H9 (cell line): ENCODE data around the gene OR2AT4. TPM values are rescaled to one million over a fixed set of nuclear protein-coding genes. Genes with fewer than 3 reads are reported as not detected.

Experiments used
- DNase-seq: peaks from one replicate; pipeline ENCODE4 v3.0.0-alpha.2; 2017
- H2AFZ ChIP-seq: one replicate; pipeline ENCODE4 v1.6.1; 2013; ENCODE audit warnings: mild to moderate bottlenecking, low read length, control low read depth, moderate library complexity
- H2AK5ac ChIP-seq: 2 replicates; pipeline ENCODE4 v1.6.1; 2013; ENCODE audit warnings: low read length, control low read depth, mixed read lengths; ENCODE audit not compliant: insufficient read length
- H2BK120ac ChIP-seq: one replicate; pipeline ENCODE4 v1.6.1; 2013; ENCODE audit warnings: low read depth, mild to moderate bottlenecking, low read length, control low read depth, inconsistent platforms; ENCODE audit not compliant: poor library complexity, severe bottlenecking
- H2BK12ac ChIP-seq: 2 replicates; pipeline ENCODE4 v1.6.1; 2013; ENCODE audit warnings: low read length, control low read depth, mixed read lengths, low read depth; ENCODE audit not compliant: insufficient read length
- H2BK15ac ChIP-seq: 2 replicates; pipeline ENCODE4 v1.6.1; 2013; ENCODE audit warnings: low read depth, low read length, control low read depth
- H2BK20ac ChIP-seq: one replicate; pipeline ENCODE4 v1.6.1; 2013; ENCODE audit warnings: low read depth, mild to moderate bottlenecking, low read length, control low read depth, inconsistent platforms; ENCODE audit not compliant: poor library complexity, severe bottlenecking
- H2BK5ac ChIP-seq: 2 replicates; pipeline ENCODE4 v1.6.1; 2013; ENCODE audit warnings: low read length, control low read depth, mixed read lengths; ENCODE audit not compliant: insufficient read length
- H3K14ac ChIP-seq: 2 replicates; pipeline ENCODE4 v1.6.1; 2013; ENCODE audit warnings: low read length, control low read depth; ENCODE audit not compliant: insufficient read depth
- H3K18ac ChIP-seq: 2 replicates; pipeline ENCODE4 v1.6.1; 2013; ENCODE audit warnings: low read depth, mild to moderate bottlenecking, mixed read lengths, low read length, control low read depth; ENCODE audit not compliant: insufficient read length
- H3K23ac ChIP-seq: 2 replicates; pipeline ENCODE4 v1.6.1; 2013; ENCODE audit warnings: low read length, control low read depth, mixed read lengths, low read depth; ENCODE audit not compliant: insufficient read length
- H3K23me2 ChIP-seq: 2 replicates; pipeline ENCODE4 v1.6.1; 2013; ENCODE audit warnings: low read depth, mild to moderate bottlenecking, mixed read lengths, low read length, control low read depth; ENCODE audit not compliant: insufficient read length, poor library complexity, severe bottlenecking
- H3K27ac ChIP-seq: 2 replicates; pipeline ENCODE4 v1.5.1; 2013; ENCODE audit warnings: low read length, control low read depth, mixed read lengths, low read depth; ENCODE audit not compliant: insufficient read length
- H3K27me3 ChIP-seq: 2 replicates; pipeline ENCODE4 v1.6.1; 2013; ENCODE audit warnings: low read length, control low read depth, inconsistent platforms; ENCODE audit not compliant: insufficient read depth
- H3K4ac ChIP-seq: 2 replicates; pipeline ENCODE4 v1.6.1; 2013; ENCODE audit warnings: low read depth, mild to moderate bottlenecking, control low read depth, inconsistent platforms, low read length, moderate library complexity
- H3K4me1 ChIP-seq: 2 replicates; pipeline ENCODE4 v1.6.1; 2013; ENCODE audit warnings: low read length, control low read depth, inconsistent platforms; ENCODE audit not compliant: insufficient read depth
- H3K4me2 ChIP-seq: 2 replicates; pipeline ENCODE4 v1.6.1; 2013; ENCODE audit warnings: low read length, control low read depth, mixed read lengths; ENCODE audit not compliant: insufficient read length, insufficient read depth
- H3K56ac ChIP-seq: 2 replicates; pipeline ENCODE4 v1.6.1; 2013; ENCODE audit warnings: low read depth, mild to moderate bottlenecking, mixed read lengths, low read length, control low read depth; ENCODE audit not compliant: insufficient read length
- H3K79me1 ChIP-seq: 2 replicates; pipeline ENCODE4 v1.6.1; 2013; ENCODE audit warnings: low read depth, mild to moderate bottlenecking, moderate library complexity, low read length, control low read depth, inconsistent platforms; ENCODE audit not compliant: insufficient read depth, poor library complexity, severe bottlenecking
- H3K79me2 ChIP-seq: 2 replicates; pipeline ENCODE4 v1.6.1; 2013; ENCODE audit warnings: low read length, control low read depth, inconsistent platforms; ENCODE audit not compliant: insufficient read depth
- H3K9ac ChIP-seq: 2 replicates; pipeline ENCODE4 v1.6.1; 2013; ENCODE audit warnings: low read length, control low read depth, mixed read lengths; ENCODE audit not compliant: insufficient read length; ENCODE audit errors: extremely low read depth
- H3K9me3 ChIP-seq: one replicate; pipeline ENCODE4 v1.6.1; 2013; ENCODE audit warnings: low read depth, low read length, inconsistent platforms; ENCODE audit not compliant: control insufficient read depth
- H3T11ph ChIP-seq: one replicate; pipeline ENCODE4 v1.6.1; 2013; ENCODE audit warnings: mild to moderate bottlenecking, low read length, control low read depth, inconsistent platforms
- H4K20me1 ChIP-seq: one replicate; pipeline ENCODE4 v1.6.1; 2013; ENCODE audit not compliant: control insufficient read depth, insufficient read length, insufficient read depth
- H4K5ac ChIP-seq: 2 replicates; pipeline ENCODE4 v1.6.1; 2013; ENCODE audit warnings: low read depth, mild to moderate bottlenecking, mixed read lengths, low read length, control low read depth; ENCODE audit not compliant: insufficient read length
- H4K8ac ChIP-seq: replicated peaks from 2 replicates; pipeline ENCODE4 v1.6.1; 2013; ENCODE audit warnings: low read length, control low read depth, mixed read lengths, low read depth; ENCODE audit not compliant: insufficient read length
- H4K91ac ChIP-seq: 2 replicates; pipeline ENCODE4 v1.6.1; 2013; ENCODE audit warnings: low read depth, mild to moderate bottlenecking, moderate library complexity, mixed read lengths, low read length, control low read depth; ENCODE audit not compliant: insufficient read length
- H3K27ac Mint-ChIP-seq, 3 experiments: 2 replicates in 2 of 3; 3 replicates in 1 of 3; pipeline ENCODE4 v1.8.0; 2020 to 2021; ENCODE audit warnings: mixed read lengths in 3 of 3, mild to moderate bottlenecking in 1 of 3, moderate library complexity in 1 of 3
- H3K27me3 Mint-ChIP-seq: 2 replicates; pipeline ENCODE4 v1.8.0; 2021; ENCODE audit warnings: low read depth, mild to moderate bottlenecking, moderate library complexity, mixed read lengths
- H3K36me3 Mint-ChIP-seq, 3 experiments: 2 replicates in 2 of 3; 3 replicates in 1 of 3; pipeline ENCODE4 v1.8.0; 2020 to 2021; ENCODE audit warnings: low read depth in 3 of 3, mixed read lengths in 3 of 3; ENCODE audit not compliant: insufficient read depth in 1 of 3
- H3K4me1 Mint-ChIP-seq, 2 experiments: 2 replicates each; pipeline ENCODE4 v1.8.0; 2020; ENCODE audit warnings: mixed read lengths in 2 of 2
- H3K4me3 Mint-ChIP-seq, 2 experiments: 2 replicates in 1 of 2; 3 replicates in 1 of 2; pipeline ENCODE4 v1.8.0; 2020 to 2021; ENCODE audit warnings: mild to moderate bottlenecking in 2 of 2, mixed read lengths in 2 of 2, moderate library complexity in 1 of 2
- H3K9me3 Mint-ChIP-seq, 2 experiments: 2 replicates in 1 of 2; 3 replicates in 1 of 2; pipeline ENCODE4 v1.8.0; 2020; ENCODE audit warnings: mild to moderate bottlenecking in 2 of 2, mixed read lengths in 2 of 2, moderate library complexity in 1 of 2
- WGBS: extraction: QIAGEN DNeasy Blood & Tissue Kit; methylation state at CpG from one replicate; pipeline ENCODE4 v1.1.7; 2013; ENCODE audit warnings: missing lambda C conversion rate, low lambda C conversion rate, mixed read lengths; ENCODE audit not compliant: insufficient read length; ENCODE audit errors: extremely low coverage; 5-methylcytosine and 5-hydroxymethylcytosine counted together
- total RNA-seq: library from RNA; stranded (reverse); gene quantifications from 2 replicates; pipeline ENCODE4 v1.2.1, GENCODE V29; 2021
- TF ChIP-seq, protein P1 (sequence below): fragments of 200-600 bp; sonication (generic); conservative IDR thresholded peaks from 3 replicates; pipeline ENCODE4 v1.8.0; 2021; ENCODE audit warnings: antibody characterized with exemption, mild to moderate bottlenecking

OR2AT4 gene
- total RNA-seq, 1 experiment from 2014 or later, result not detected

GRCh38 chr11:75135651-75136050 is 39.0 kb upstream of the OR2AT4 start:
- no peak overlapping the region for H3K4ac ChIP-seq
- no peak overlapping the region for H2BK20ac ChIP-seq
- no peaks in the 10 kb centered on the region for H3K36me3 Mint-ChIP-seq
- TF ChIP-seq, protein P1, sequence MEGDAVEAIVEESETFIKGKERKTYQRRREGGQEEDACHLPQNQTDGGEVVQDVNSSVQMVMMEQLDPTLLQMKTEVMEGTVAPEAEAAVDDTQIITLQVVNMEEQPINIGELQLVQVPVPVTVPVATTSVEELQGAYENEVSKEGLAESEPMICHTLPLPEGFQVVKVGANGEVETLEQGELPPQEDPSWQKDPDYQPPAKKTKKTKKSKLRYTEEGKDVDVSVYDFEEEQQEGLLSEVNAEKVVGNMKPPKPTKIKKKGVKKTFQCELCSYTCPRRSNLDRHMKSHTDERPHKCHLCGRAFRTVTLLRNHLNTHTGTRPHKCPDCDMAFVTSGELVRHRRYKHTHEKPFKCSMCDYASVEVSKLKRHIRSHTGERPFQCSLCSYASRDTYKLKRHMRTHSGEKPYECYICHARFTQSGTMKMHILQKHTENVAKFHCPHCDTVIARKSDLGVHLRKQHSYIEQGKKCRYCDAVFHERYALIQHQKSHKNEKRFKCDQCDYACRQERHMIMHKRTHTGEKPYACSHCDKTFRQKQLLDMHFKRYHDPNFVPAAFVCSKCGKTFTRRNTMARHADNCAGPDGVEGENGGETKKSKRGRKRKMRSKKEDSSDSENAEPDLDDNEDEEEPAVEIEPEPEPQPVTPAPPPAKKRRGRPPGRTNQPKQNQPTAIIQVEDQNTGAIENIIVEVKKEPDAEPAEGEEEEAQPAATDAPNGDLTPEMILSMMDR, result no peak
- H2BK15ac ChIP-seq, result no peak overlapping the region
- no peak overlapping the region for H2AFZ ChIP-seq
- H3K27ac Mint-ChIP-seq, result no peak overlapping the region
- no peaks in the 10 kb centered on the region for H3K27me3 ChIP-seq
- H2BK12ac ChIP-seq, result no peak overlapping the region
- H3K18ac ChIP-seq, result no peak overlapping the region
- peaks cover 0 to 5% of the 10 kb centered on the region in 2 experiments; a peak in 2 of 5 replicates for H3K9me3 Mint-ChIP-seq
- no peaks in the 10 kb centered on the region for H3K9me3 ChIP-seq
- H3K79me1 ChIP-seq, result no peaks in the 10 kb centered on the region
- H2BK5ac ChIP-seq, result no peak overlapping the region
- no peak overlapping the region for H3K9ac ChIP-seq
- no peaks in the 10 kb centered on the region for H3K79me2 ChIP-seq
- H3K27me3 Mint-ChIP-seq, result peaks cover 26% of the 10 kb centered on the region
- no peaks in the 10 kb centered on the region for H3K4me1 ChIP-seq
- no peak for DNase-seq
- H4K20me1 ChIP-seq, result no peaks in the 10 kb centered on the region
- H3K4me1 Mint-ChIP-seq, result peaks cover 4 to 7% of the 10 kb centered on the region in 2 experiments
- H3K27ac ChIP-seq, result no peak overlapping the region
- no peak overlapping the region for H3K23ac ChIP-seq
- no peak overlapping the region for H4K8ac ChIP-seq
- no peak overlapping the region for H3K4me3 Mint-ChIP-seq
- no peak overlapping the region for H3K14ac ChIP-seq
- no peak overlapping the region for H2BK120ac ChIP-seq
- H3K23me2 ChIP-seq, result no peaks in the 10 kb centered on the region
- no peak overlapping the region for H4K5ac ChIP-seq
- no peak overlapping the region for H2AK5ac ChIP-seq
- no peak overlapping the region for H3K4me2 ChIP-seq
- WGBS, result no CpG with 5 or more reads among the region's 1 CpG
- no peak overlapping the region for H3K56ac ChIP-seq
- no peak overlapping the region for H3T11ph ChIP-seq
- H4K91ac ChIP-seq, result no peak overlapping the region
